GM23248 (cell line): Measurements from ENCODE around the gene PTTG2.

Experiments used
- EZH2 ChIP-seq: fragments of 200-600 bp; sonication (generic); IDR thresholded peaks from 2 replicates; pipeline ENCODE4 v1.6.1; 2018; ENCODE audit warnings: antibody characterized with exemption, mild to moderate bottlenecking; ENCODE audit not compliant: insufficient read depth, poor library complexity, severe bottlenecking
- EZH2phosphoT487 ChIP-seq: fragments of 200-600 bp; sonication (generic); IDR thresholded peaks from 2 replicates; pipeline ENCODE4 v1.6.1; 2018; ENCODE audit warnings: antibody characterized with exemption, moderate library complexity, mild to moderate bottlenecking, low read depth; ENCODE audit not compliant: insufficient read depth

GRCh38 chr4:37973441-37973840, 13.2 kb downstream of the PTTG2 start:
- no peak for TF ChIP-seq EZH2
- TF ChIP-seq EZH2phosphoT487 = no peak
